HG03457 (cell line): ENCODE data around the gene EFNA3.

Experiments
- ATAC-seq: cut with Tn5 transposase; IDR thresholded peaks from one replicate; pipeline ENCODE4 v1.9.1; 2021; ENCODE audit warnings: moderate number of reproducible peaks; ENCODE audit not compliant: unreplicated experiment

The EFNA3 gene

GRCh38 chr1:155048449-155049334 is 29.9 kb upstream of the EFNA3 start:
- ATAC-seq = no peak

- no peak for ATAC-seq
These were observed 28.7 kb upstream of the EFNA3 start for GRCh38 chr1:155049651-155050559.

- ATAC-seq = no peak
These were observed 27.9 kb upstream of the EFNA3 start, which contains the start of gene ADAM15 for GRCh38 chr1:155050560-155051341. ADAM15 (plus strand) TSS chr1:155051316; CDS start chr1:155051387, 71 bp downstream.

- ATAC-seq = no peak
These were observed 27.3 kb upstream of the EFNA3 start for GRCh38 chr1:155051342-155051776.

GRCh38 chr1:155051777-155052398 is 26.7 kb upstream of the EFNA3 start:
- ATAC-seq = no peak

- ATAC-seq = no peak
These were observed 25.9 kb upstream of the EFNA3 start for GRCh38 chr1:155052439-155053395.

GRCh38 chr1:155053531-155054105 is 25.0 kb upstream of the EFNA3 start:
- ATAC-seq = no peak

GRCh38 chr1:155057104-155057503 is 21.5 kb upstream of the EFNA3 start:
- ATAC-seq = no peak

GRCh38 chr1:155057788-155058211 is 20.8 kb upstream of the EFNA3 start:
- ATAC-seq = no peak

GRCh38 chr1:155060736-155061135 is 17.9 kb upstream of the EFNA3 start:
- ATAC-seq = no peak

- ATAC-seq = no peak
These were observed 17.1 kb upstream of the EFNA3 start for GRCh38 chr1:155061381-155062150.

GRCh38 chr1:155062151-155062686 is 16.4 kb upstream of the EFNA3 start:
- ATAC-seq = no peak

- no peak for ATAC-seq
These were observed 15.8 kb upstream of the EFNA3 start for GRCh38 chr1:155062702-155063411.

GRCh38 chr1:155063550-155064110 is 15.0 kb upstream of the EFNA3 start, which contains the start of gene EFNA4:
EFNA4 (plus strand) TSS chr1:155063740; CDS start chr1:155063824, 84 bp downstream.
- no peak for ATAC-seq

GRCh38 chr1:155064111-155064831 is 14.4 kb upstream of the EFNA3 start:
- no peak for ATAC-seq

- ATAC-seq = no peak
These were observed 13.7 kb upstream of the EFNA3 start for GRCh38 chr1:155064832-155065429.
